CD8-positive, alpha-beta memory T cell (primary cell): ENCODE results near the gene C16orf92. TPM values are rescaled to one million over a fixed set of nuclear protein-coding genes. Genes with fewer than 3 reads are reported as not detected.

Source experiments
- CTCF ChIA-PET: fragments of 350-600 bp; sonication (Branson Sonifier 250); formaldehyde crosslinking; loops from one replicate; lab custom pipeline; 2021; ENCODE audit warnings: antibody characterized with exemption; lab: Charles Lee
- POLR2A ChIA-PET: fragments of 350-600 bp; sonication (Branson Sonifier 250); formaldehyde crosslinking; loops from one replicate; lab custom pipeline; 2021; ENCODE audit warnings: antibody characterized with exemption; lab: Charles Lee
- DNase-seq, 5 donors: peaks; one replicate each; pipeline versions ENCODE4 v3.0.0 to v3.0.0-alpha.2; 2020 to 2022; ENCODE audit warnings: mixed read lengths in 1 of 5
- H3K27ac ChIP-seq: one replicate; pipeline ENCODE4 v1.7.0; 2013; ENCODE audit warnings: low read depth, mild to moderate bottlenecking, low read length, moderate library complexity
- H3K27me3 ChIP-seq: 2 replicates; pipeline ENCODE4 v1.7.0; 2013; ENCODE audit warnings: low read length, mild to moderate bottlenecking; ENCODE audit not compliant: insufficient read depth, poor library complexity, severe bottlenecking
- H3K36me3 ChIP-seq: 2 replicates; pipeline ENCODE4 v1.7.0; 2013; ENCODE audit warnings: mild to moderate bottlenecking, low read length, moderate library complexity; ENCODE audit not compliant: insufficient read depth
- H3K4me1 ChIP-seq: 2 replicates; pipeline ENCODE4 v1.7.0; 2013; ENCODE audit warnings: mild to moderate bottlenecking, low read length, moderate library complexity; ENCODE audit not compliant: insufficient read depth
- H3K4me3 ChIP-seq: 2 replicates; pipeline ENCODE4 v1.7.0; 2013; ENCODE audit warnings: mild to moderate bottlenecking, low read length
- H3K9me3 ChIP-seq: 2 replicates; pipeline ENCODE4 v1.7.0; 2013; ENCODE audit warnings: mild to moderate bottlenecking, low read length
- H3K27ac Mint-ChIP-seq, 8 donors: one replicate each; pipeline ENCODE4 v1.8.0; 2020 to 2021; ENCODE audit warnings: mixed read lengths in 8 of 8, mild to moderate bottlenecking in 6 of 8, inconsistent platforms in 3 of 8, moderate library complexity in 3 of 8
- H3K27me3 Mint-ChIP-seq, 2 donors: one replicate each; pipeline ENCODE4 v1.8.0; 2020 to 2021; ENCODE audit warnings: mixed read lengths in 2 of 2, mild to moderate bottlenecking in 1 of 2, moderate library complexity in 1 of 2
- H3K36me3 Mint-ChIP-seq, 3 donors: one replicate each; pipeline ENCODE4 v1.8.0; 2020 to 2021; ENCODE audit warnings: mixed read lengths in 3 of 3, inconsistent platforms in 1 of 3, mild to moderate bottlenecking in 1 of 3
- H3K4me1 Mint-ChIP-seq, 3 donors: one replicate each; pipeline ENCODE4 v1.8.0; 2020 to 2021; ENCODE audit warnings: mixed read lengths in 3 of 3, inconsistent platforms in 1 of 3, mild to moderate bottlenecking in 1 of 3
- H3K4me3 Mint-ChIP-seq, 7 donors: one replicate each; pipeline ENCODE4 v1.8.0; 2020 to 2021; ENCODE audit warnings: mixed read lengths in 7 of 7, mild to moderate bottlenecking in 6 of 7, moderate library complexity in 4 of 7, inconsistent platforms in 2 of 7
- H3K9me3 Mint-ChIP-seq, 5 donors: one replicate each; pipeline ENCODE4 v1.8.0; 2020 to 2022; ENCODE audit warnings: mixed read lengths in 5 of 5, mild to moderate bottlenecking in 3 of 5, moderate library complexity in 2 of 5, inconsistent platforms in 1 of 5
- polyA plus RNA-seq: library from polyadenylated mRNA; unstranded; fragments of 300-500 nt; fragmentation: Illumina TruSeq; gene quantifications from one replicate; pipeline ENCODE4 v1.2.3, GENCODE V29; 2021
- total RNA-seq, 2 experiments: library from RNA; stranded (reverse); gene quantifications; one replicate each; pipeline ENCODE4 v1.2.3, GENCODE V29; 2021

Gene C16orf92
- total and polyA plus RNA-seq, 3 experiments from 2014 or later = not detected

GRCh38 chr16:29991571-29991904 lies 31.5 kb upstream of the C16orf92 start:
- Histone ChIP-seq H3K36me3 (peaks cover 6% of the 10 kb centered on the region), H3K9me3 (no peaks in the 10 kb centered on the region), H3K4me3 (no peak overlapping the region), H3K4me1 (peaks cover 12% of the 10 kb centered on the region), H3K27me3 (no peaks in the 10 kb centered on the region), H3K27ac (no peak overlapping the region)
- POLR2A ChIA-PET = no interaction called here
- no peak for DNase-seq
- Mint-ChIP-seq H3K27ac (no peak overlapping the region), H3K36me3 (peaks cover 6 to 74% (median 13%) of the 10 kb centered on the region in 3 donors), H3K4me1 (peaks cover 17 to 27% (median 18%) of the 10 kb centered on the region in 3 donors), H3K27me3 (no peaks in the 10 kb centered on the region), H3K9me3 (no peaks in the 10 kb centered on the region), H3K4me3 (no peak overlapping the region)
- CTCF ChIA-PET = no interaction called here

- Mint-ChIP-seq H3K9me3 (no peaks in the 10 kb centered on the region), H3K4me1 (peaks cover 23 to 34% (median 25%) of the 10 kb centered on the region in 3 donors), H3K27ac (peak overlapping the region in 2 of 8 donors; percentile 49 to 67), H3K4me3 (peak overlapping the region in 3 of 7 donors; percentile 41 to 67 (median 57)), H3K27me3 (no peaks in the 10 kb centered on the region), H3K36me3 (peaks cover 6 to 77% (median 10%) of the 10 kb centered on the region in 3 donors)
- no peak overlapping the region for H3K27ac ChIP-seq
- no peaks in the 10 kb centered on the region for H3K27me3 ChIP-seq
- H3K4me1 ChIP-seq = peaks cover 19% of the 10 kb centered on the region
- no peak overlapping the region for H3K4me3 ChIP-seq
- no peaks in the 10 kb centered on the region for H3K9me3 ChIP-seq
- CTCF ChIA-PET = interaction anchor here (0.9 kb wide), 1 partner anchor 19 kb away, joined by 3 read pairs; the partner anchor contains the start of gene TAOK2
- POLR2A ChIA-PET = interaction anchor here (1.1 kb wide), 1 partner anchor 19 kb away, joined by 3 read pairs; the partner anchor contains the start of gene TAOK2
- peaks cover 6% of the 10 kb centered on the region for H3K36me3 ChIP-seq
- no peak for DNase-seq
Observed at GRCh38 chr16:29992344-29992967, 30.5 kb upstream of the C16orf92 start.

- POLR2A ChIA-PET = interaction anchor here (1.0 to 1.2 kb wide), 3 partner anchors 13 to 68 kb away, joined by 3 read pairs; partner anchors contain the start of gene TAOK2
- CTCF ChIA-PET = interaction anchor here (0.8 to 0.9 kb wide), 2 partner anchors 20 to 39 kb away, joined by 3 read pairs; partner anchors contain the start of gene TAOK2
- no peak for DNase-seq
- Mint-ChIP-seq H3K27ac (peak overlapping the region in 2 of 8 donors; percentile 90 to 99), H3K9me3 (no peaks in the 10 kb centered on the region), H3K4me3 (peak overlapping the region in 4 of 7 donors; percentile 62 to 99 (median 96)), H3K4me1 (peaks cover 25 to 42% (median 32%) of the 10 kb centered on the region in 3 donors), H3K36me3 (peaks cover 6 to 76% (median 10%) of the 10 kb centered on the region in 3 donors), H3K27me3 (no peaks in the 10 kb centered on the region)
- H3K9me3 ChIP-seq = no peaks in the 10 kb centered on the region
- no peaks in the 10 kb centered on the region for H3K27me3 ChIP-seq
- peaks cover 19% of the 10 kb centered on the region for H3K4me1 ChIP-seq
- H3K4me3 ChIP-seq = no peak overlapping the region
- H3K27ac ChIP-seq = no peak overlapping the region
- peaks cover 6% of the 10 kb centered on the region for H3K36me3 ChIP-seq
Observed at GRCh38 chr16:29993191-29993902, 29.7 kb upstream of the C16orf92 start.

- DNase-seq = no peak
- ChIA-PET CTCF (interaction anchor here (0.8 kb wide), 1 partner anchor 38 kb away, joined by 3 read pairs; no protein-coding TSS in a partner anchor), POLR2A (interaction anchor here (1.0 to 3.8 kb wide), 5 partner anchors 13 to 178 kb away, joined by 3 to 14 read pairs (median 4); partner anchors contain the start of genes PAGR1, TAOK2 and TMEM219)
- peak overlapping the region; percentile 53 to 99 (median 70) for H3K4me3 Mint-ChIP-seq
- H3K9me3 Mint-ChIP-seq = no peaks in the 10 kb centered on the region
- Histone ChIP-seq H3K4me1 (peaks cover 19% of the 10 kb centered on the region), H3K4me3 (no peak overlapping the region), H3K9me3 (no peaks in the 10 kb centered on the region), H3K27me3 (no peaks in the 10 kb centered on the region), H3K36me3 (peaks cover 6% of the 10 kb centered on the region), H3K27ac (no peak overlapping the region)
- peaks cover 4 to 74% (median 9%) of the 10 kb centered on the region in 3 donors for H3K36me3 Mint-ChIP-seq
- H3K27me3 Mint-ChIP-seq = no peaks in the 10 kb centered on the region
- peaks cover 26 to 46% (median 37%) of the 10 kb centered on the region in 3 donors for H3K4me1 Mint-ChIP-seq
- peak overlapping the region; percentile 14 to 99 (median 88) for H3K27ac Mint-ChIP-seq
Observed at GRCh38 chr16:29993903-29994599, 28.9 kb upstream of the C16orf92 start.

- Histone ChIP-seq H3K9me3 (no peaks in the 10 kb centered on the region), H3K27me3 (no peaks in the 10 kb centered on the region), H3K4me1 (peaks cover 19% of the 10 kb centered on the region), H3K36me3 (peaks cover 6% of the 10 kb centered on the region), H3K27ac (peak overlapping the region; percentile 95), H3K4me3 (peak overlapping the region; percentile 83)
- Mint-ChIP-seq H3K4me1 (peaks cover 29 to 54% (median 44%) of the 10 kb centered on the region in 3 donors), H3K9me3 (no peaks in the 10 kb centered on the region), H3K4me3 (peak overlapping the region; percentile 95 to 99 (median 96)), H3K27me3 (no peaks in the 10 kb centered on the region), H3K27ac (peak overlapping the region; percentile 96 to 99 (median 98)), H3K36me3 (peaks cover 0 to 74% (median 8%) of the 10 kb centered on the region in 3 donors)
- ChIA-PET CTCF (interaction anchor here (0.8 to 1.9 kb wide), 3 partner anchors 14 to 131 kb away, joined by 3 to 4 read pairs (median 4); partner anchors contain the start of genes CDIPT and TAOK2), POLR2A (interaction anchor here (0.6 to 3.8 kb wide), 5 partner anchors 9 to 236 kb away, joined by 3 to 14 read pairs (median 4); partner anchors contain the start of genes PAGR1, TAOK2 and TMEM219)
- DNase-seq = peak in 2 of 5 donors; percentile 58 to 62
Observed at GRCh38 chr16:29994600-29995323, 28.2 kb upstream of the C16orf92 start.

- Histone ChIP-seq H3K4me1 (peaks cover 19% of the 10 kb centered on the region), H3K4me3 (peak within 1 kb of the TSS; percentile 83), H3K27ac (peak within 1 kb of the TSS; percentile 95), H3K36me3 (peaks cover 4% of the 10 kb centered on the region), H3K9me3 (no peaks in the 10 kb centered on the region), H3K27me3 (no peaks in the 10 kb centered on the region)
- no peaks in the 10 kb centered on the region for H3K9me3 Mint-ChIP-seq
- no peaks in the 10 kb centered on the region for H3K27me3 Mint-ChIP-seq
- H3K4me3 Mint-ChIP-seq = peak within 1 kb of the TSS; percentile 95 to 99 (median 96)
- H3K4me1 Mint-ChIP-seq = peaks cover 30 to 55% (median 46%) of the 10 kb centered on the region in 3 donors
- H3K36me3 Mint-ChIP-seq = peaks cover 0 to 72% (median 8%) of the 10 kb centered on the region in 3 donors
- peak within 1 kb of the TSS; percentile 96 to 99 (median 98) for H3K27ac Mint-ChIP-seq
- CTCF ChIA-PET = interaction anchor here (0.8 to 1.9 kb wide), 4 partner anchors 14 to 147 kb away, joined by 3 to 4 read pairs (median 4); partner anchors contain the start of genes CDIPT and TAOK2
- peak; percentile 84 to 91 (median 84) for DNase-seq
- POLR2A ChIA-PET = interaction anchor here (0.6 to 3.8 kb wide), 7 partner anchors 9 to 347 kb away, joined by 3 to 14 read pairs (median 3); partner anchors contain the start of genes PAGR1, TAOK2 and TMEM219
Observed at GRCh38 chr16:29995324-29995910, 27.6 kb upstream of the C16orf92 start, which contains the start of gene HIRIP3. Gene HIRIP3 (minus strand): TSS chr16:29995617. CDS start chr16:29995605, 12 bp downstream.
